Activated CD4-positive, CD25-positive, alpha-beta regulatory T cell treated with anti-CD3 and anti-CD28 coated beads, Interleukin-2, amount 50 U/mL, for 16 hours (primary cell): ENCODE results near the gene UGT2B7.

Experiments used
- DNase-seq: peaks from one replicate; pipeline ENCODE4 v3.0.0-alpha.2; 2020; ENCODE audit warnings: low read depth, low spot score

Gene UGT2B7

GRCh38 chr4:69156913-69157312 lies 60.6 kb downstream of the UGT2B7 start:
- DNase-seq: no peak
